KOPT-K1 (cell line): Measurements from ENCODE around the gene SYNPR.

Experiments
- H3K27ac ChIP-seq: fragments of 200-600 bp; sonication (generic); 2 replicates; pipeline ENCODE4 v1.5.1; 2016; ENCODE audit warnings: antibody characterized with exemption, mild to moderate bottlenecking, low read depth, low read length; ENCODE audit not compliant: poor library complexity, severe bottlenecking
- H3K36me3 ChIP-seq: fragments of 200-600 bp; sonication (generic); 2 replicates; pipeline ENCODE4 v1.5.1; 2017; ENCODE audit warnings: antibody characterized with exemption, mild to moderate bottlenecking, low read length, moderate library complexity; ENCODE audit not compliant: insufficient read depth
- H3K9me3 ChIP-seq: fragments of 200-600 bp; sonication (generic); 2 replicates; pipeline ENCODE4 v1.5.1; 2017; ENCODE audit warnings: antibody characterized with exemption, low read length, mild to moderate bottlenecking; ENCODE audit not compliant: insufficient read depth, poor library complexity, severe bottlenecking

Gene SYNPR

GRCh38 chr3:63557912-63558311, 279.8 kb downstream of the SYNPR start:
- Histone ChIP-seq H3K27ac (no peak overlapping the region), H3K36me3 (no peaks in the 10 kb centered on the region), H3K9me3 (no peaks in the 10 kb centered on the region)

DNA sequence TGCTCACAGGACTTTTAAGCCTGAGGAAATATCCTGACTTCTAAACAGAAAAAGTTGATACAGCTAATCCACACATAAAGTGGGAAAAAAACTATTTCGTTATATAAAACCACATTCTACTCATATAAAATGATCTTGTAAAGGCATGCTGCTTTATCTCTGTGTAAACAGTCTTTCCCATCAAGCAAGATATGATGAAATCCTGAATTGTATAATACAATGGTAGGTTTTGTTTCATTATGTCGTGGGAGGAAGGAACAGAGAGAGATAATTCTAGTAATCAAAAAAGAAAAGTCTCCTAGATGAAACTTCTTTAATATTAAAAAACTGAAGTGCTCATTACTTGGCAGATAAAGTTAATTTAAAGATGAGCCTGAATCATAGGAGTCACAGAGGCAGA, 281.8 kb downstream of the SYNPR start:
- Histone ChIP-seq H3K27ac (no peak overlapping the region), H3K9me3 (no peaks in the 10 kb centered on the region), H3K36me3 (no peaks in the 10 kb centered on the region)

- Histone ChIP-seq H3K36me3 (no peaks in the 10 kb centered on the region), H3K27ac (no peak overlapping the region), H3K9me3 (no peaks in the 10 kb centered on the region)
These were observed 283.8 kb downstream of the SYNPR start for GRCh38 chr3:63561879-63562278.

GRCh38 chr3:63562323-63562722, 284.2 kb downstream of the SYNPR start:
- Histone ChIP-seq H3K27ac (no peak overlapping the region), H3K9me3 (no peaks in the 10 kb centered on the region), H3K36me3 (no peaks in the 10 kb centered on the region)

DNA sequence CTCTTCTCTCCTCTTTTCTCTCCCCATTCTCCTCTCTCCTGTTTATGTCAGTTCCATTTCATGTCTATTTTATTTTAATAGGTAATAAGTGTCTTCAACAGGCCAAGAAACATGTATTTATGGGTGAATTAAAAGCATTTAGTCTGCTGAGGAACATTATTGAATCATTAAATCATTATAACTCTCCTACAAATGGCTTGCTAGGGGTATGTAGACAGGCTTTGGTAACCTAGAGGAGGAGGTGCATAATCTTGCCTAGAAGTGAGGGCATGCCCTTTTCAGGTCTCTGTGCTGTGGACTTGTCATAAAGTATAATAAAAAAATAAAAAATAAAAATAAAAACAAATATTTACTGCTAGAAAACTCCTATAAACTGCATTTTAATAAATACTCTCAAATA, 285.5 kb downstream of the SYNPR start:
- Histone ChIP-seq H3K27ac (no peak overlapping the region), H3K9me3 (no peaks in the 10 kb centered on the region), H3K36me3 (no peaks in the 10 kb centered on the region)

GRCh38 chr3:63565220-63565619, 287.1 kb downstream of the SYNPR start:
- H3K36me3 ChIP-seq: no peaks in the 10 kb centered on the region
- no peak overlapping the region for H3K27ac ChIP-seq
- H3K9me3 ChIP-seq: no peaks in the 10 kb centered on the region

GRCh38 chr3:63571682-63572081, 293.6 kb downstream of the SYNPR start:
- Histone ChIP-seq H3K36me3 (no peaks in the 10 kb centered on the region), H3K9me3 (no peaks in the 10 kb centered on the region), H3K27ac (no peak overlapping the region)

DNA sequence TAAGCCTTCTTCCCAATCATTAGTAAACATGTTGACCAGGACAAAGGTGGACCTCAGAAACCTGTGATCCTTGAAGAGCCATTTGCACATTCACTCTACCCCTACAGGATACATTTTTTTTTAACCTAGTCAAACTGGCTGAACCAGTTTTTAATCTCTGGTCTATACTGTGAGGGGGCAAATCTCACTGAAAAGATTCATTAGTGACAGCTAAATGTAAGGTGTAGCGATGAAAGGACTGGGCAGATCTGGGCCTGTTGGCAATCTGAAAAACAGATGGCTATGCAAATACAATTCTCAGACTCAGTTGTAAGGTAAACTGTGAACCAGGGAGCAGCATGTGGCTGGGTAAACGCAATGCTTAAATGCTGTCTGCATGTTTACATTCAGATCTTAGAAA, 298.7 kb downstream of the SYNPR start:
- Histone ChIP-seq H3K9me3 (no peaks in the 10 kb centered on the region), H3K27ac (no peak overlapping the region), H3K36me3 (no peaks in the 10 kb centered on the region)

DNA sequence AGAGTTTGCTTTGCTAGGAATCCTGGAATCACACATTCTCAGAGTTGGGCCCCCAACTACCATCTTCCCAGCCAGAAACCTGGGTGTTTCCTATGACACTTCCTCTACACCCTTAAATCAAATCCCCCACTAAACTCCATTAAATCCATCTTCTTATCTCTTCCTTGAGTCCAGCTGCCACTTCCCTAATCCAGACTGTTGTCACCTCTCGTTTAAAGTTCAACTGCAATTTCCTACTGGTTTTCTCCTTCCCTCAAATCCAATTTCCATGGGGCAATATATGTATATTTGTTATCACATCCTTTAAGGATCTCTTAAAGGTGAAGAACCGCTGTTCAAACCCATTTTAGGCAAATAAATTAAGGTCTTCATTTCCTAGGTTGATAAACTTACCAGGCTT, 300.8 kb downstream of the SYNPR start:
- H3K36me3 ChIP-seq: no peaks in the 10 kb centered on the region
- no peaks in the 10 kb centered on the region for H3K9me3 ChIP-seq
- H3K27ac ChIP-seq: no peak overlapping the region

DNA sequence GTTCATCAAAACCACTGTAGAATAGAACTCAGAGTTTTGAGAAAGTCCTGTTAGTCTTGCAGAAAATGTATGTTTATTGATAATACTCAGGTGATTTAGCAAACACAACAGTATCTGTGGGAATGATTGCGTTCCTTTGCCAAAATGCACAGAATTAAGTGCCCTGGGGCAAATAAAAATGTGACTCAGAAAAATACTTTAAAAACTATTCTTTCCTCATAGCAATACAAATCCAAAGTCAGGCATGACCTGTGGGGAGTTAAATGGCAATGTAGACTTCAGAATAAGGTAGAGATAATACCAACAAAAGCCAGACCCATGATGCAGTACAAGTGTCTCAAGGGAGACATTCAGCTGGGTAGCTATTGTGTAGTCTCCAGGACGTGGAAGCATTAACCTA, 302.0 kb downstream of the SYNPR start:
- Histone ChIP-seq H3K9me3 (no peaks in the 10 kb centered on the region), H3K27ac (no peak overlapping the region), H3K36me3 (no peaks in the 10 kb centered on the region)

- no peak overlapping the region for H3K27ac ChIP-seq
- H3K36me3 ChIP-seq: no peaks in the 10 kb centered on the region
- no peaks in the 10 kb centered on the region for H3K9me3 ChIP-seq
These were observed 304.9 kb downstream of the SYNPR start for GRCh38 chr3:63582943-63583500.

GRCh38 chr3:63584681-63585080, 306.6 kb downstream of the SYNPR start:
- no peaks in the 10 kb centered on the region for H3K36me3 ChIP-seq
- peaks cover 7% of the 10 kb centered on the region for H3K9me3 ChIP-seq
- H3K27ac ChIP-seq: no peak overlapping the region

DNA sequence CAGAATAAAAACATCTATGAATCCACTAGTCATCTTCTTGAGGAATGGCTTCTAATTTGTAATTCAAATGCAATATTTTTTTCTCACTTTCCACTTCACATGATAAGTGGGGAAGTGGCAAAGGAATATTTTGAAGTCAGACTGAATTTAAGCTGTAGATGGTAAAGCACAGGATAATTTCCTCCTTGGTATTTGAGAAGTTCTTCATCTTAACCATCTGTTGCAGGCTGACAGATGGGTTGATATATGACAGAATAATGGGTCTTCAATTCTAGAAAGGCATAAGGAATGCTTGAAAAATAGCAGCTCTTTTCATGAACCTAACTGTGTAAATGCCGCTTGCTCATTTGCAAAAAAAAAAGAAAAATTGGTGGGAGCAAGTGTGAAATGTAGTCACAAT, 307.8 kb downstream of the SYNPR start:
- H3K36me3 ChIP-seq: no peaks in the 10 kb centered on the region
- H3K9me3 ChIP-seq: peaks cover 7% of the 10 kb centered on the region
- H3K27ac ChIP-seq: no peak overlapping the region

- Histone ChIP-seq H3K27ac (no peak overlapping the region), H3K9me3 (peaks cover 7% of the 10 kb centered on the region), H3K36me3 (no peaks in the 10 kb centered on the region)
These were observed 310.8 kb downstream of the SYNPR start for GRCh38 chr3:63588895-63589294.

DNA sequence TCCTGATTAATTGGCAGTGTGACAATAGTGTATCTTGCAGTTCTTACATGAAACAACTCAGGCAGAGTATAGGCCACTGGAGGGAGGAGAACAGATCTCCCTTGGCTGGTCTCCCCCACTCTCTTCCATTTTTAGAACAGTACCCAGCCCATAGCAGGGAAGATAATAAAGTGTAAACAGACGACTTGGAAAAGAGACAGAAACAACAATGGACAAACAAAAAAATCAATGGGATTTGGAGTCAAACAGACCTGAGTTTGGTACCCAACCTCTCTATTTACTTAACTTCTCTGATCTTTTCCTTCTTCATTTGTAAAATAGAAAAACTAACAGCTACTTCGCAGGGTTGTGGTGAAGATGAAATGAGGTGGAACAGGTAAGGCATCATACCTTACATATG, 315.7 kb downstream of the SYNPR start:
- H3K36me3 ChIP-seq: no peaks in the 10 kb centered on the region
- H3K9me3 ChIP-seq: peaks cover 5% of the 10 kb centered on the region
- no peak overlapping the region for H3K27ac ChIP-seq

- H3K36me3 ChIP-seq: no peaks in the 10 kb centered on the region
These were observed 317.1 kb downstream of the SYNPR start for GRCh38 chr3:63595221-63595620.

DNA sequence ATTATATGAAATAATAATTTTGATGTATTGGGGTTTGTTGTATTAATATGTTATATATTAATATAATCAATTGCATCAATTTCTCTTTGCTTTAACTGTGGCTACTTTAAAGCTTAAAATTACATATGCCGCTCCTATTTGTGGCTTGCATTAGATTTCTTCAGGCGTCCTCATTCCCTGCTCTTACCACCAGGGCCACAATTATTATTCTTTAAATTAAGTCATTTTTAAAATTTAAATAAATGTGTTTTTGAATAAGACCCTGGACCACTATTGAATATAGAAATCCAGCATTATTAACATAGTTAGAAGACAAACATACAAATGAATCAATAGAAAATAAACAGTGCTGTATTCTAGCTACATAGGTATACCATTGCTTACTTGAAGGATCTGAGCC, 318.9 kb downstream of the SYNPR start:
- H3K9me3 ChIP-seq: no peaks in the 10 kb centered on the region
- no peaks in the 10 kb centered on the region for H3K36me3 ChIP-seq
- no peak overlapping the region for H3K27ac ChIP-seq

More at GRCh38 chr3:63595221-63595620, 317.1 kb downstream of the SYNPR start:
- H3K9me3 ChIP-seq: no peaks in the 10 kb centered on the region
- H3K27ac ChIP-seq: no peak overlapping the region
